Neural cell (in vitro differentiated cells): Measurements from ENCODE around the gene SUPT3H.
"Not testable (repeated sequence)": the region's sequence is repeated elsewhere in the genome, so short reads cannot be mapped to it uniquely, and the experiment has no call there.

Source experiments
- CTCF ChIP-seq: fragments of 450-650 bp; IDR thresholded peaks from 2 replicates; pipeline ENCODE4 v1.5.1; 2014; ENCODE audit warnings: antibody characterized with exemption, mild to moderate bottlenecking, moderate library complexity; ENCODE audit not compliant: poor library complexity, severe bottlenecking
- EP300 ChIP-seq: fragments of 450-650 bp; conservative IDR thresholded peaks from 2 replicates; pipeline ENCODE4 v1.6.1; 2014; ENCODE audit warnings: antibody characterized with exemption, mild to moderate bottlenecking, moderate library complexity; ENCODE audit not compliant: poor library complexity, severe bottlenecking
- EZH2 ChIP-seq: fragments of 200-600, 300-800 bp; shearing (Covaris generic), sonication (generic); IDR thresholded peaks from 2 replicates; pipeline ENCODE4 v1.6.1; 2014; ENCODE audit warnings: antibody characterized with exemption, low read length, borderline replicate concordance, mild to moderate bottlenecking; ENCODE audit not compliant: insufficient read depth, poor library complexity, severe bottlenecking
- POLR2AphosphoS5 ChIP-seq: IDR thresholded peaks from 2 replicates; pipeline ENCODE4 v1.6.1; 2012
- REST ChIP-seq: IDR thresholded peaks from 2 replicates; pipeline ENCODE4 v1.6.1; 2012; ENCODE audit warnings: borderline replicate concordance
- SMC3 ChIP-seq: fragments of 450-650 bp; conservative IDR thresholded peaks from 2 replicates; pipeline ENCODE4 v1.6.1; 2014; ENCODE audit warnings: antibody characterized with exemption, mild to moderate bottlenecking, moderate library complexity; ENCODE audit not compliant: poor library complexity
- TAF1 ChIP-seq: IDR thresholded peaks from 2 replicates; pipeline ENCODE4 v1.6.1; 2012; ENCODE audit warnings: low read depth

GRCh38 chr6:44900358-44900757 is 477.4 kb downstream of the SUPT3H start:
- not testable (repeated sequence) for TF ChIP-seq EP300, CTCF, POLR2AphosphoS5, SMC3, REST, TAF1, EZH2
